ENCODE measurements around the gene CTBS. TPM values are rescaled to one million over a fixed set of nuclear protein-coding genes. Genes with fewer than 3 reads are reported as not detected.

The CTBS gene
- total RNA-seq: 10 to 100 TPM in 5 of 6 donors, 1 to 10 TPM in 1; 8.0 to 15.1 (median 12.8) TPM
- 10 to 100 TPM in 1 of 2 donors, 1 to 10 TPM in 1; 3.9 to 14.6 TPM for polyA plus RNA-seq

DNA sequence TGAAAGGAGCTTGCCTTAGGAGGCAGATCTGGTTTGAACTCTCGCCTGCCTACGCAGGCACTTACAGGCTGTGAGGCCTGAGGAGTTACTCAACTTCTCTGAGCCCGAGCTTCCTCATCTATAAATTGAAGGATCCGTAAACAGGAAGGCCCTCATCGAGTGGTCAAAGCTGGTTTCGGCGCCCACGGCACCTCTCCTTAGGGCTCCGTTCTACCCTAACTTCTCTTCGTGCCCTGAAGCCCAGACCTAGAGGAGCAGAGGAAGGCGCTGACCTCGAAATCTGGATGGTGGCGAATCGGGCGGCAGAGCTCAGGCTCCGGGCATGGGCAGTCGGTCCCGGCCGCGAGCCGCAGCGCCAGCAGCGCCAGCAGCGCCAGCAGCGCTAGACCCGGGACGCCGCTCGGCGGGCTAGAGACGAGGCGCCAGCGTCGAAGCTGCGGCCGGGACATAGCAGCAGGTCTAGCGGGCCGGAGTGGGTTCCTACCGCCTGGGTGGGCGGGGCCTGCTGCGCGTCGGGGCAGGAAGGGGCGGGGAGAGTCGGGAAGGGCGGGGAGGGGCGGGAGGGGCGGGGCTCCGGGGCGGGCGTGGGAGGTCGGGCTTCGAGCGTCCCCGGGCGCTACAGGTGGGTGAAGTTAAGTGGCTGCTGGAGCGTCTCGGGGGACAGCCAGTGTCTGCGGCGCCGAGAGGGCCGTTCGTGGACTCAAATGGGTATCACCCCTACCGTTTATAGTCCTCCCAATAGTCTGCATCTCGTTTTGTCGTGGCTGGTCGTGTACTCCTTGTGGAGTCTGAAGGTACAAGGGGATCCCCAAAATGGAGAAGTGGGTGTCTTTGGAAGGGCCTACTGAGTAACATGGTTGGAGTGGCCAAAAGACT lies at the start of gene CTBS:
Gene CTBS, minus strand, starts transcription at position 474 of the 876 bp plus-strand sequence. Its CDS starts 25 bp downstream, at position 449.
- peak within 1 kb of the TSS; percentile 93 to 100 (median 98) for H3K27ac ChIP-seq
- WGBS, 2 donors: 1% methylated on average over 44 to 67 of the region's 67 CpGs
- DNase-seq: peak; percentile 86 to 96 (median 92)
- intact Hi-C loops (cut with DNase I): no loop called here
- H3K36me3 ChIP-seq: peaks cover 0 to 5% (median 0%) of the 10 kb centered on the region in 3 donors
- no peak for TF ChIP-seq CTCF (IDR thresholded peaks at IDR 0.05)
- H3K4me3 ChIP-seq: peak within 1 kb of the TSS; percentile 58 to 86 (median 72)
- H3K4me1 ChIP-seq: peaks cover 0 to 12% (median 8%) of the 10 kb centered on the region in 3 donors
- FAIRE-seq: no peak
- no peaks in the 10 kb centered on the region for H3K9me3 ChIP-seq
- ATAC-seq: peak; percentile 95 to 97 (median 96)
- no peaks in the 10 kb centered on the region for H3K27me3 ChIP-seq

GRCh38 chr1:84621553-84621952 lies 47.3 kb upstream of the CTBS start:
- no peak for FAIRE-seq
- no peaks in the 10 kb centered on the region for H3K27me3 ChIP-seq
- H3K27ac ChIP-seq: no peak overlapping the region
- H3K4me3 ChIP-seq: no peak overlapping the region
- DNase-seq: no peak
- TF ChIP-seq CTCF (IDR thresholded peaks at IDR 0.05): no peak
- WGBS, 2 donors: 69 to 79% methylated on average over 14 of the region's 14 CpGs
- ATAC-seq: no peak
- H3K36me3 ChIP-seq: no peaks in the 10 kb centered on the region
- H3K9me3 ChIP-seq: no peaks in the 10 kb centered on the region
- H3K4me1 ChIP-seq: peaks cover 0 to 10% (median 5%) of the 10 kb centered on the region in 3 donors
- intact Hi-C loops (cut with DNase I): loop anchor here in 2 of 3 donors (10.0 kb wide), 2 partner anchors 53 to 143 kb away; no protein-coding TSS in a partner anchor

DNA sequence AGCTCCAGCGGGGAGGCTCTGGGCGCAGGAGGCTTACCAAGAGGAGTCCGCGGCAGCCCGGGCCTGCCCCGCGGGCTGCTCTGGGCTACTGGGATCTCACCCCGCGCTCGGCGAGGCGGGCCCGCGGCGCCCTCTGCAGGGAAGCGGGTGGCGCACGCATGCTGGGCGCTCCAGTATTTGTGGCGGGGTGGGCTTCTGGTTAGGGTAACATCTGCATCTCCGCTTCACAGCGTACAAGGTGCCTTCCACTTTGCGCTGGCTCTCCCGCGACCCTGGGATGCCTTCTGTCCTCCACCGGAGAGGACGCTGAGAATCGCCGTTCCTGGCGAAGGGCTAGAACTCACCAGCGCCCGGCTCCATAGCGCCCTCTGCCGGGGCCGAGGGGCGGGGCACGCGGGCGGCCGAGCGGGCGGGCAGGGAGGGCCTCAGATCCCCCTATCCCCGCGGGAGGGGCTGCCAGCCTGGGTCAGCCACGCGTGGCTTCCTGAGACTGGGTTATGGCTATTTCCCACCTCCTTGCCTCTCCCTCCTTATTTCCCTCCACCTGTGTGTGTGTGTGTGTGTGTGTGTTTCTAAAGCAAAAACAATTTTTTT lies 46.6 kb upstream of the CTBS start:
- no peaks in the 10 kb centered on the region for H3K36me3 ChIP-seq
- no peaks in the 10 kb centered on the region for H3K27me3 ChIP-seq
- peak; percentile 90 to 99 (median 98) for TF ChIP-seq CTCF (IDR thresholded peaks at IDR 0.05)
- DNase-seq (peak; percentile 61 to 92 (median 80)), ATAC-seq (peak; percentile 94 to 96 (median 94)), FAIRE-seq (no peak)
- intact Hi-C loops (cut with DNase I): loop anchor here in 2 of 3 donors (10.0 kb wide), 2 partner anchors 54 to 144 kb away; no protein-coding TSS in a partner anchor
- peaks cover 0 to 10% (median 5%) of the 10 kb centered on the region in 3 donors for H3K4me1 ChIP-seq
- 1% methylated on average over 34 to 46 of the region's 46 CpGs for WGBS, 2 donors
- H3K27ac ChIP-seq: peak overlapping the region in 2 of 4 donors; percentile 67 to 73
- H3K9me3 ChIP-seq: no peaks in the 10 kb centered on the region
- H3K4me3 ChIP-seq: peak overlapping the region; percentile 26 to 65 (median 52)

DNA sequence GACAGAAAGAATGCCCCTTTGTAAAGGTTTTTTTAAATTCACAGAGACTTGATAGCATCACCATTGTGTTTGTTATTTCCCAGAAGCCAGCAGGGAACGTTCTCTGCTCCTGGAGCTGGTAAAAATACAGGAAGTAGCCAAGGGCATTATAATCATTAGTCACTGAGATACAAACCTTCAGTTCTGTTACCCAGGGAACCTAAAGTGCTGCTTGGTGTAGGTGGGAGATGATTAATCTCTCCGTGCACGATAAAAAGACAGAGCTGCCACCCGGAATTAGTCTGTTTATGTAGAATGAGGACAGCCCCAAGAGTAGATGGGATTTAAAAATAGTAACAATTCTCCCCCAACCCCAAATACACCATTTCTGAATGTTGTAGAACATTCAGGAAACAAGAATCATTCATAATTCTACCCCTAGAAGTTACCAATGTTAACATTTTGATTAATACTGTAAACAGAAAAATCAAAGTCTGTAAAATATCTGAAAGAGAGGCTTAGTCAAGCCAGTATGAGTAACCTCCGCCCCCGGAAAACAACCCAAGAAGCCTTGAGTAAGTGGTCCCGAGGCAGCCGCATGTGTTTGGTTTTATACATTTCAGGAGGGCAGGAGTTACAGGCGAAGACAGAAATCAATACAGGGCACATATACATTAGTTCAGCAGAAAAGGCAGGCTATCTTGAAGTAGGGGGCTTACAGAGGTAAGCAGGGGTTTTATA lies 45.3 kb upstream of the CTBS start:
- Histone ChIP-seq H3K27me3 (no peaks in the 10 kb centered on the region), H3K4me3 (no peak overlapping the region), H3K36me3 (no peaks in the 10 kb centered on the region), H3K27ac (peak overlapping the region in 3 of 4 donors; percentile 4 to 67 (median 59)), H3K4me1 (peaks cover 0 to 10% (median 5%) of the 10 kb centered on the region in 3 donors), H3K9me3 (no peaks in the 10 kb centered on the region)
- DNase-seq: peak in 2 of 6 donors; percentile 12 to 25
- intact Hi-C loops (cut with DNase I): loop anchor here in 2 of 3 donors (10.0 kb wide), 3 partner anchors 55 to 175 kb away; no protein-coding TSS in a partner anchor
- ATAC-seq: peak; percentile 27 to 78 (median 62)
- TF ChIP-seq CTCF (IDR thresholded peaks at IDR 0.05): no peak
- 32 to 36% methylated on average over 9 of the region's 9 CpGs for WGBS, 2 donors
- FAIRE-seq: peak; percentile 20

Data from pancreas (tissue), 10 donors.